DMS79 treated with DMSO at 0.1 percent for 48 hours (cell line): ENCODE measurements around the gene CYYR1.

Experiments used
- DNase-seq: peaks from one replicate; lab custom pipeline; 2025; lab: John Stamatoyannopoulos, UW

CYYR1 gene

DNA sequence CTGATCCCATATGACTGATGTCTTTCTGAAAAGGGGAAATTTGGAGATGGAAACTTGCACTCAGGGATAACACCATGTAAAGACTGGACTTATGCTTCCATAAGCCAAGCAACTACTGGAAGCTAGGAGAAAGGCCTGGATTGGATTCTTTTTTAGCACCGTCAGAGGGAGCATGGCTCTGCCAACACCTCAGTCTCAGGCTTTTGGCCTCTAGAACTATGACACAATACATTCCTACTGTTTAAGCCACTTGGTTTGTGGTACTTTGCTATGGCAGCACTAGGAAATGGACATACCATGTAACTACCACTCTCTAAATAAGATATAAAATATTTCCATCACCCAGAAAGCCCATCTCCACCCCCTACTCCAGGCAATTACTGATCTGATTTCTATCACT is 139.7 kb downstream of the CYYR1 start:
- no peak for DNase-seq

DNA sequence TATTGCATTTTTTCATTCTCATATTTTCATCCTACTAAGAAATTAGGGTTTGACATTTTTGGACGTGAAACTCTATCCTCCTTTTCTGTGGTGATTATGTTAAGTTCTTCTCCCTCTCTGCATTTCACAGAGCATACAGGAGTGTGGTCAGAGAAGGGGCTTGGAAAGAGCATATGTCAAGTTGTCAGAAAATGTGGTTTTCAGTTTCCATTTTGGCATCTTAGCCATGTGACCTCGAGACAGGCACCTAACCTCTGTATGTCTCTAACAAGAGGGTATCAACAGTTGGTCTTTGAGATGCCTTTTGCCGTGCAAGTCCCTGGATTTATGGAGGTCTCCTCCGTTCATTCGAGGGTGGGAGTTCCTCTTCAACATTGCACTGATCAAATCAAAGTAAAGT is 140.7 kb downstream of the CYYR1 start:
- no peak for DNase-seq

DNA sequence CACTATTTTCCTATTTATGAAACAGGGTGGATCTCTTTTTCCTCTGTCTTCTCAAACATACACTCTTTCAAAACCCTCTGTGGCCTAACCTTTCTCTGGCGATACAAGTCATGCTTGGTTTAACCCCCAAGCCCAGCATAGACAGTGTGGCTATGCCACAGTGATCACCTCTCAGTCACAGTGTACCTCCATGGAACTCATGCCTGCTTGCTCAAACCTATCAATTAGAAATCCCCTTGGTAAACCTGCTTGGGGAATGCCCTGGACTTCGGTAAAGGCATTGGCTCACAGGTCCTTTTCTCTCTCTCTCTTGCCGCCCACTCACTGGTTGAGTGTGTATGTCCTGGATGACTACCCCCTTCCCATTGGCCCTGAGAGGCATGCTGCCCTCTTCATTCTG is 147.5 kb downstream of the CYYR1 start:
- DNase-seq: no peak

DNA sequence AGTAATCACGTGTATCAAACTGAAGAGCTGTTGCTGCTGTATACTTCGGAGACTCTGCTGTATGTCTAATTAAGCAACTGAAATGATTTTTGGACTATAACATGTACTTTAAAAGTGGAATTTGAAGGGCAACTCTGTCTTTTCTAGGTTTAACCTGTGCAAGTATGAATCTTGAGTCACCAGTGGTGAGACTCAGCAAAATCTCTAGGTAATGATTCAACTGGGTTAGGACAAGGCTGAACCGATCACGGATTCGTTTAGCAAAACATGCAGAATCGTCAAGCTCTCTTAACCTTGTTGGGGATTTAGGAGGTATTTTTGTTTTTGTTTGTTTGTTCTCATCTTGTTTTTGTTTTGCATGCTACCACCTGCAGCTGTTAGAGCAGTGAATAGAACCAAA is 149.6 kb downstream of the CYYR1 start:
- DNase-seq: no peak

DNA sequence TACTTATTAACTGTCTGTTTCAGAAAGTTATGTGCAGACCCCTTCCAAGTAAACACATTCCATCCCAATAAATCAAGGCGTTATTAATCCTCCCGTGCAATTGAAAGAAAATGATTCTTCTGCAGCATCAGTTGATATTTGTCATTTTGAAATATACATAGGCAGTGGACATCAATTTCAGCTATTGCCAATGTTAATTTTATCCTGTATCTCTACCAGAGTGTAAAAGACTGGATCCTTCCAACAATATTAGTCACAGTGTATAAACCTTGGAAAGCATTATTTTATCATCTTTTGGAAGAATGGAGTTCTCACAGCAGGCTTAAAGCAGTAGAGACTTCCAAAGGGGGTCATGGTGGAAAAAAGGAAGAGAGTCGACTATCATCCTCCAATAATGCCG is 150.4 kb downstream of the CYYR1 start:
- no peak for DNase-seq

DNA sequence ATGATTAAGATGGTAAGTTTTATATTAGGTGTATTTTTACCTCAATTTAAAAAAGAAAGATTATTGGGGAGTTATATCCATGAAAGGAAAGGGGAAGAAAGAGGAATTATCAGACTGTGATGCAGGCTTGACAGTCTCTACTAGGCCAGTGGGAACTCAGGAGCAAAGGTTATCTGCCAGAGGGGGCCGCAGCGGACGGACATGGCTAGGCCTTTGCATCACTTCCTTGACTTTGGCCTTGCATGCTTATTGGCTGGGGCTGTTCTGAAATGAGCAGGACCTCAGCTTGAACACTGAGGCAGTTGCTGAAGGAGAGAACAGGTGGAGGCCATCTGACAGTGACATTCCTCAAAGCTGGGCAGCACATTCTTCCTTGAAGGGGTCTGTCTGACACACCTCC is 150.9 kb downstream of the CYYR1 start:
- no peak for DNase-seq

DNA sequence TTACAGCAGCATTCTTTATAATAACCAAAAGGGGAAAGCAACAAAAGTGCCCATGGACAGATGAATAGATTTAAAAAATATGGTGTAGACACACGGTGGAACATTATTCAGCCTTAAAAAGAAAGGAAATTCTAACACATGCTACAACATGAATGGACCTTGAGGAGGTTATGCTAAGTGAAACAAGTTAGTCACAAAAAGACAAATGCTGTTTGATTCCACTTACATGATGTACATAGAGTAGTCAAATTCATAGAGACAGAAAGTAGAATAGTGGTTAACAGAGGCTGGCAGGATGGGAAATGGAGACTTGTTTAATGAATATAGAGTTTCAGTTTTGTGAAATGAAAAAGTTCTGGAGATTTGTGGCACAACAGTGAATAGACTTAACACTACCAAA is 151.4 kb downstream of the CYYR1 start:
- no peak for DNase-seq
